EH (cell line): ENCODE data around the gene PDE6A.
"Not testable (repeated sequence)": the region's sequence is repeated elsewhere in the genome, so short reads cannot be mapped to it uniquely, and the experiment has no call there.

Experiments
- DNase-seq: peaks from one replicate; pipeline ENCODE4 v3.0.0-alpha.2; 2015; ENCODE audit warnings: low read depth

Gene PDE6A

DNA sequence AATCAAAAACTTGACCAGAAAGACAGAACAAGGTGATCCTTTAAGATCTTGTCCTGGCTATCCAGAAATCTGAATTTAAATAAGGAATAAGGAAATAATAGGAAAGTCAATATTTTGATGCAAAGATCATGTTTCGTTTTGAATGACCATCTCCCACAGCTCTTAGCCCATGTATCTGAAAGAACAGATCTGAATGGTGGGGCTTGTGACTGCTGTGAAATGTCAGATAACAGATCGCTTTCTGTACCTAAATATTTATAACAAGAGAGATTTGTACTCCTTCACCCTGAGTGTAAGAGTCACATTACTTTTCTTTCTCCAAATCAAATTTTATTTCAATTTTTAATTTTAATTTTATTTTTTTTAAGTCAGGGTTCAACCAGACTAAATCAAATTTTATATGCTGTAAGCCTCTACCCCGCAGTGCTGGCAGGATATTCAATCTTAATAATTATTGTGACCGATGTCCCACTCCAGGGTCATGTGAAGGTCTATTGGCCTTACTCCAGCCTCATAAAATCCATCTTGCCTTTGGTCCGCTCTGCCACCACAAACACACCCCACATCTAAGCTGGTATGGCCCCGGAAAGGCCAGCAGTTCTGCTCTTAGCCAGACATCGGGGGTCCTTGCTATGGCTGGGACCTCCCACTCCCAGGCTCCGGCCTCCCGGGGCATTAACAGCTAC lies 9.0 kb upstream of the PDE6A start:
- DNase-seq, result no peak

GRCh38 chr5:149951138-149951749 lies 6.7 kb upstream of the PDE6A start:
- DNase-seq, result no peak

DNA sequence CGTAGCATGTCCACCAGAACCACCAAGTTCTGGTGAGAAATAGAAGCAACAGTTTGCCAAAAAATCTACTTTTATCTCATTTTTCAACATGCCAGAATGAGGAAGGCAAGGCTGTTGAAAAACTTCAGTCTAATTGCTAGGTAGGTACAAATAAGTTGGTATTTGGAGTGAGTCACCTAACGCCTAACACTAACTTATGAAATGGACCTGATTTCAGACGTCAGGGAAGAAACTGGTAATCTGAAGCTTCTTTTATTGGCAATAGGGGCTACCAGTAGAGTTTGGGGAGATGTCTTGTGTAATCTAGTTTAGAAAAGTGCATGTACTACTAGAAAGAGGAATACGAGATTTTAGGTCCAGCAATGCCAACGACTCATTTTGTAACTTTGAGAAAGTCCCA lies 4.4 kb upstream of the PDE6A start:
- no peak for DNase-seq

GRCh38 chr5:149946118-149946517 lies 1.5 kb upstream of the PDE6A start:
- no peak for DNase-seq

DNA sequence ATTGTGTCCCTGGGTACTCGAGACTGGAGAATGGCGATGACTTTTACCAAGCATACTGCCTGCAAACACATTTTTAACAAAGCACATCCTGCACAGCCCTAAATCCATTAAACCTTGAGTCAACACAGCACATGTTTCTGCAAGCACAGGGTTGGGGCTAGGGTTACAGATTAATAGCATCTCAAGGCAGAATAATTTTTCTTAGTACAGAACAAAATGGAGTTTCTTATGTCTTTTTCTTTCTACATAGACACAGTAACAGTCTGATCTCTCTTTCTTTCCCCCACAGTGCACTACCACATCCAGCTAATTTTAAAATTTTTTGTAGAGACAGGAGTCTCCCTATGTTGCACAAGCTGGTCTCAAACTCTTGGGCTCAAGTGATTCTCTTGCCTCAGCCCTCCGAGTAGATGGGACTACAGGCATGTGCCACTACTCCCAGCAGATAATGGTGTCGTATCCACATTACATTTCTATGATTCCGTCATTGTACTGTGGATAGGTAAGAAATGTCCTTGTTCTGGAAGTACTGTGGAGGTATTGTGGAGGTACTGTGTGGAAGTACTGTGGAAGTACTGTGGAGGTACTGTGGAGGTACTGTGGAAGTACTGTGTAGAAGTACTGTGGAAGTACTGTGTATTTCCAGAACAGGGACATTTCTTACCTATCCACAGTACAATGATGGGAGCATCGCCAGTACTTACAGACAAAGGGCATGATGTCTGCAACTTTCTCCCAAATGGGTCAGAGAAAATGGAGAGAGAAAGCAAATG lies 1.2 kb downstream of the PDE6A start:
- DNase-seq, result not testable (repeated sequence)

GRCh38 chr5:149942741-149943169 lies 1.8 kb downstream of the PDE6A start:
- not testable (repeated sequence) for DNase-seq

- no peak for DNase-seq
These were observed 2.4 kb downstream of the PDE6A start for GRCh38 chr5:149942199-149942598.

- no peak for DNase-seq
These were observed 2.8 kb downstream of the PDE6A start for GRCh38 chr5:149941795-149942194.

DNA sequence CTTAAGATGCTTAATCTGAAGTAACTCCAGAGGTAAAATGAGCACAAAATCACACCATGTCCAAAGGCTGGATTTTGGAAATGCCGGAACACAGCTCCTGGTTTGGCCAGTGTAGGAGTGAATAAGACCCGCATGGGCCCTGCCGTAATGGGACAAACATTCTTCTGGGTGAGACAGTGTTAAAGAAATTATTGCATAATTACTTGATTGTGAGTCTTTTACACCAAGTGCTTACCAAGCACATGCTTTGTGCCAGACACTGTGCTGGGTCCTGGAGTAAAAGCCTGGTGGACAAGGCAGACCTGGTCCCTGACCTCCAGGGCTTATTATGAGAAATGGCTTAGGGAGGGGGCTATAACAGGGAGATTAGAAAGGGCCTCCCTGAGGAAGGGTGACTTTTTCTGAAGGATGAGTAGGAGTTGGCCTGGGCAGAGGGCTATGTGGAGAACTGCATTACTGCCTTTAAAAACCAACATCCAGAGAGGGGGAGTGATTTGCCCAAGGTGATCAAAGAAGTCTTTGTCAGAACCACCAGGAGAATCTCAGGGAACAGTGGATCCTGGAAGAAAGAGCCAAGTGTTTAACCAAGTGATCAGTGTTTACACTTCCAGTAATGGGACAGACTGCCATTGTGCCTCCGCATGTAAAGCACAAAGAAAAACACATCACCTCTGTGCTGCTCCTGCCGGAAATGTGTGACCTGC lies 3.5 kb downstream of the PDE6A start:
- no peak for DNase-seq

DNA sequence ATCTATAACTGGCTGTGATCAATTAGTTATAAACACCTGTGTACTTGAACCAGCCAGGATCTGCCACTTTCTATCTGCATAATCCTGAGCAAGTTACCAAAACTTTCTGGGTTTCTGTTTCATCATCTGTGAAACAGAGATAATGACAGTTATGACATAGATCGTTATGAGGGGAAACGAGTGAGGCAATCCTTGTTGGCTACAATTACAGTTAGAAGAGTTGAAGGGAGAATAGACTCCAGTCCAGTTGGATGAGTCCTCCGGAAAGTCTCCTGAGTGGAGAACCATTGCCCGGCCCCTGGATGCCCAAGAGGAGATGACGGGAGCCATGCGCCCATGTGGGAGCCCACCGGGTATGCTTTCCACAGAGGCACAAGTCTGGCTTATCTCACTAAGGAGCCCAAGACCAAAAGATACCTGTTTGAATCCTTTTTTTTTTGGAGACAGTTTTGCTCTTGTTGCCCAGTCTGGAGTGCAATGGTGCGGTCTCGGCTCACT lies 4.5 kb downstream of the PDE6A start:
- no peak for DNase-seq

GRCh38 chr5:149939546-149939945 lies 5.0 kb downstream of the PDE6A start:
- no peak for DNase-seq

DNA sequence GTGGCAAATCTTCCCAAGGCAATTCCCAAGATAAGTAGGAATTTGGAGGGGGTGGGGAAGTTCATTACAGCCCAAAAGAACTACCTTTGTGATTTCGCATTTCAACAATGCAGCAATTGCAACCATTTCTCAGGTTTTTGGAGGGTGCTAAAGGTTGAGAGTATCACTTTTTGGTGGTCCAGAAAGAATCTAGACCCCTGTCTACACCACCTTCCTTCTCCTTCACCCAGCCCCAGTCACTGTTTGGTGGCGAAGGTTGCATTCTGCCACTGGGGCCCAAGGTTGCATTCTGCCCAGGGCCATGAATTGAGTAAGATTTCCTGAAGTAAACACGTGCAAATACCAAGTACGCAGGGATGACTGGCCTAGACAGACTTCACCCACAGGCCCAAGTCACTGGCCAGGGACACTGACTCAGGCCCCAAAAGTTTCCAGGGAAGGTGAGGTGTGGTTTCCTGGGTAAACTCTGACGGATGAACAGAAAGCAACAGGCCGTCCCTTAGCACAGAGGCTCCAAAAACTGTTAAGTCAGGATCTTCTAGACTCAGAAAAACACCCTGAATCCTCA lies 5.7 kb downstream of the PDE6A start:
- peak; percentile 89 for DNase-seq

GRCh38 chr5:149938279-149938678 lies 6.3 kb downstream of the PDE6A start:
- DNase-seq, result peak; percentile 89

DNA sequence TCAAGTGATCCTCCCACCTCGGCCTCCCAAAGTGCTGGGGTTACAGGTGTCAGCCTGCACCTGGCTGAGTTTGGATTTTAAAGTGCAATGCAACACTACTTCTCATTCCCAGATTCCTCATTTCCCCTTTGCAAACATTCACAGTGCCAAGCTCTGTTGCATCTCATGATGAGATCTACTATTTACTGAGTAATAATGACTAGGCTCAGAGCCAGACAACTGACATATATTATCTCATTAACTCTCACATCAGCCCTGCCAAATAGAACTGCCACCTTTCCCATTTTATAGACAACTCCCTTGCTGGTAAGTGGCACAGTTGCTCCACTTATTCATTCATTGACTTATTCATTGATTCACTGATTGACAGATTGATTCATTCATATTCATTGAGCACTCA lies 7.0 kb downstream of the PDE6A start:
- DNase-seq, result peak; percentile 47

GRCh38 chr5:149936700-149937091 lies 7.9 kb downstream of the PDE6A start:
- DNase-seq, result no peak

DNA sequence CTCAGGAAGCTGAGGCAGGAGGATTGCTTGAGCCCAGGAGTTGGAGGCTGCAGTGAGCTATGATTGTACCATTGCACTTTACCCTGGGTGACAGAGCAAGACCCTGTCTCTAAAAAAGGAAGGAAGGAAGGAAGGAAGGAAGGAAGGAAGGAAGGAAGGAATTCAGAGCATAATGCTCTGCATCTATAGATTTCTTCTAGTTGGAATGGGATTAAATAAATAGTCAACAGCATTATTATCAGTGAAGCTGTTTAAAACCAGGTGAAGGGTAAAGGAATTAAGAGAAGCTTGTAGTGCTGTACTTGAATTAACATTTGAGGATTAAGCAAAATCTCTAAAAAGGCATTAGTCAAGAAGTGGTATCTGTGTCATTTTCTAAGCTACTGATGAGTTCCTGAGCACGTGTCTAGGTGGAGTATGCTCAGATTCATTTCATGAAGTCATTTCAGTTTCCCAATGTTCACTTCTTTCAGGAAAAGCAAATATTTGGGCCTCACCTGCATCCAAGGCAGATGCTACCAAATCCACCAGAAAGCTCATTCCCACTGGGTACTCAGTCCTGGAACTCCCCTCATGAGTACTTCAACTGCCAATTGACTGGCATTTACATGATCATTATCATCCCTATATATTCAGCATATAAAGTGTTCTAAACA lies 8.4 kb downstream of the PDE6A start:
- no peak for DNase-seq

- no peak for DNase-seq
These were observed 9.1 kb downstream of the PDE6A start for GRCh38 chr5:149935431-149935901.

DNA sequence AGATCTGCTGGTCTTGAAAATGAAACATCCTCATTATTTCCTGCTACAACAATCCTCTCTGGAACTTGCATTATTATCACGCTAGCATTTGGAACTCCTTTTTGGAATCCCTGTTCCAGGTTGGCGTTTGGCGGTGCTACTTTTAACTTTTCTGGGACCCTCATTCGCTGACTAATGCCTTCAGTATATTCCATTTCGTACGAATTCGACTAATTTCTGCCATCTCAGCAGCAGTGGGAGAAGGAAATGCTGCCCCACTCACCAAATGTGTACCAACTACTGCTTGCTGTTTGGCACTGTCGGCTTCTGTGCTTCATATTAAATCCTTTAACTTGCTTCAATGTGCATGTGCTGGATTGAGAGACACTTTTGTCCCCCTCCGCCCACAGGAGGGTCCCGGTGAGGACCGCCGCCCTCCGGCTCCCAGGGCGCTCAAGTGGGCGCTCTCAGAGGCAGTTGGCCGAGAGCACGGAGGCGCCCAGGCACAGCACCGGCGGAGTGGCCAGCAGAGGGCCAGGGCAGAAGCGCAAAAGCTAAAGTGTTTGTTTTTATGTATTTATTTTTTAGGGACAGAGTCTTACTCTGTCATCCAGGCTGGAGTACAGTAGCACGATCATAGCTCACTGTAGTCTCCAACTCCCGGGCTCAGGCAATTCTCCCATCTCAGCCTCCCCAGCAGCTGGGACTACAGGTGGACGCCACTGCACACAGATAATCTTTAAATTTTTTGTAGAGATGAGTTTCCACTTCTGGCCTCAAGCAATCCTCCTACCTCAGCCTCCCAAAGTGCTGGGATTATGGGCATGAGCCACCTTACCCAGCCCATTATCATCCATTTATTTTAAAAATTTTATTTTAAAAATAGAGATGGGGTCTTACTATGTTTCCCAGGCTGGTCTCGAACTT lies 11.9 kb downstream of the PDE6A start:
- DNase-seq, result no peak

- no peak for DNase-seq
These were observed 12.6 kb downstream of the PDE6A start for GRCh38 chr5:149931992-149932436.
